GM19043 (cell line): ENCODE results near the gene ME3.
"Not testable (repeated sequence)": the region's sequence is repeated elsewhere in the genome, so short reads cannot be mapped to it uniquely, and the experiment has no call there.

Experiments used
- ATAC-seq: cut with Tn5 transposase; IDR thresholded peaks from one replicate; pipeline ENCODE4 v1.9.1; 2021; ENCODE audit warnings: low read depth; ENCODE audit not compliant: unreplicated experiment

ME3 gene

GRCh38 chr11:86569109-86569508 is 103.3 kb downstream of the ME3 start:
- no peak for ATAC-seq

- ATAC-seq = no peak
Measured at GRCh38 chr11:86565801-86566312, 106.6 kb downstream of the ME3 start.

- no peak for ATAC-seq
Measured at GRCh38 chr11:86565388-86565787, 107.0 kb downstream of the ME3 start.

GRCh38 chr11:86562842-86563241 is 109.6 kb downstream of the ME3 start:
- ATAC-seq = not testable (repeated sequence)

- no peak for ATAC-seq
Measured at GRCh38 chr11:86559311-86559945, 113.0 kb downstream of the ME3 start.

GRCh38 chr11:86558841-86559240 is 113.6 kb downstream of the ME3 start:
- ATAC-seq = no peak

GRCh38 chr11:86558207-86558606 is 114.2 kb downstream of the ME3 start:
- no peak for ATAC-seq

GRCh38 chr11:86555866-86556265 is 116.5 kb downstream of the ME3 start:
- no peak for ATAC-seq

- ATAC-seq = no peak
Measured at GRCh38 chr11:86555401-86555800, 117.0 kb downstream of the ME3 start.

- ATAC-seq = no peak
Measured at GRCh38 chr11:86553265-86553664, 119.2 kb downstream of the ME3 start.

GRCh38 chr11:86551288-86552092 is 120.9 kb downstream of the ME3 start:
- ATAC-seq = peak; percentile 52

- ATAC-seq = no peak
Measured at GRCh38 chr11:86550757-86551156, 121.7 kb downstream of the ME3 start.

- ATAC-seq = no peak
Measured at GRCh38 chr11:86548271-86548917, 124.0 kb downstream of the ME3 start.

- ATAC-seq = no peak
Measured at GRCh38 chr11:86547727-86548126, 124.7 kb downstream of the ME3 start.

- ATAC-seq = not testable (repeated sequence)
Measured at GRCh38 chr11:86541299-86541698, 131.1 kb downstream of the ME3 start.

GRCh38 chr11:86538223-86538548 is 134.2 kb downstream of the ME3 start:
- no peak for ATAC-seq

- ATAC-seq = no peak
Measured at GRCh38 chr11:86537541-86538222, 134.7 kb downstream of the ME3 start.

- no peak for ATAC-seq
Measured at GRCh38 chr11:86535773-86536172, 136.6 kb downstream of the ME3 start.

GRCh38 chr11:86524620-86525352 is 147.6 kb downstream of the ME3 start:
- ATAC-seq = no peak
